Mesenchymal stem cell (in vitro differentiated cells and primary cell): ENCODE results near the gene ANKRD10.

Source experiments
- DNase-seq: peaks from one replicate; pipeline ENCODE4 v3.0.0-alpha.2; 2013
- H2AFZ ChIP-seq: one replicate; pipeline ENCODE4 v1.6.1; 2013; ENCODE audit warnings: low read depth, mild to moderate bottlenecking, control low read depth, inconsistent platforms, low read length, moderate library complexity
- H2AK5ac ChIP-seq: 2 replicates; pipeline ENCODE4 v1.6.1; 2013; ENCODE audit warnings: low read length, moderate library complexity, mild to moderate bottlenecking, inconsistent platforms; ENCODE audit not compliant: severe bottlenecking
- H2BK120ac ChIP-seq: one replicate; pipeline ENCODE4 v1.6.1; 2013; ENCODE audit warnings: low read depth, mild to moderate bottlenecking, inconsistent platforms, low read length, moderate library complexity
- H2BK12ac ChIP-seq, 2 experiments: one replicate each; pipeline ENCODE4 v1.6.1; 2013; ENCODE audit warnings: inconsistent platforms in 2 of 2, low read length in 2 of 2, mild to moderate bottlenecking in 2 of 2, moderate library complexity in 2 of 2, control low read depth in 1 of 2
- H2BK15ac ChIP-seq: one replicate; pipeline ENCODE4 v1.6.1; 2013; ENCODE audit warnings: mild to moderate bottlenecking, low read depth, inconsistent platforms; ENCODE audit not compliant: poor library complexity, severe bottlenecking
- H2BK5ac ChIP-seq: 2 replicates; pipeline ENCODE4 v1.6.1; 2013; ENCODE audit warnings: low read depth, mild to moderate bottlenecking, low read length, control low read depth, inconsistent platforms; ENCODE audit not compliant: poor library complexity, severe bottlenecking
- H3K14ac ChIP-seq, 2 experiments: one replicate each; pipeline ENCODE4 v1.6.1; 2013; ENCODE audit warnings: inconsistent platforms in 2 of 2, low read length in 2 of 2, control low read depth in 1 of 2, mild to moderate bottlenecking in 1 of 2, moderate library complexity in 1 of 2
- H3K18ac ChIP-seq, 2 experiments: one replicate each; pipeline ENCODE4 v1.6.1; 2013; ENCODE audit warnings: inconsistent platforms in 2 of 2, low read length in 2 of 2, control low read depth in 1 of 2, low read depth in 1 of 2, mild to moderate bottlenecking in 1 of 2
- H3K23ac ChIP-seq, 2 experiments: one replicate each; pipeline ENCODE4 v1.6.1; 2013; ENCODE audit warnings: inconsistent platforms in 2 of 2, low read length in 2 of 2, mild to moderate bottlenecking in 2 of 2, moderate library complexity in 2 of 2, control low read depth in 1 of 2
- H3K27ac ChIP-seq: 2 replicates; pipeline ENCODE4 v1.5.1; 2013; ENCODE audit warnings: mild to moderate bottlenecking, moderate library complexity, low read length, control low read depth, inconsistent platforms; ENCODE audit not compliant: poor library complexity, severe bottlenecking
- H3K27me3 ChIP-seq, 2 experiments: 2 replicates each; pipeline versions ENCODE4 v1.6.1 to v1.7.0; 2013; ENCODE audit warnings: low read length in 2 of 2, mild to moderate bottlenecking in 2 of 2, moderate library complexity in 2 of 2, control low read depth in 1 of 2, inconsistent platforms in 1 of 2; ENCODE audit not compliant: control insufficient read depth in 1 of 2, insufficient read depth in 1 of 2
- H3K36me3 ChIP-seq, 2 experiments: 2 replicates each; pipeline versions ENCODE4 v1.6.1 to v1.7.0; 2013; ENCODE audit warnings: low read length in 2 of 2, control low read depth in 1 of 2, inconsistent platforms in 1 of 2, low read depth in 1 of 2, mild to moderate bottlenecking in 1 of 2; ENCODE audit not compliant: insufficient read depth in 2 of 2, control insufficient read depth in 1 of 2
- H3K4ac ChIP-seq, 2 experiments: one replicate each; pipeline ENCODE4 v1.6.1; 2013; ENCODE audit warnings: inconsistent platforms in 2 of 2, low read length in 2 of 2, mild to moderate bottlenecking in 2 of 2, moderate library complexity in 2 of 2, control low read depth in 1 of 2, low read depth in 1 of 2
- H3K4me1 ChIP-seq: 2 replicates; pipeline ENCODE4 v1.6.1; 2013; ENCODE audit warnings: low read depth, low read length, control low read depth; ENCODE audit not compliant: control insufficient read depth, insufficient read depth
- H3K4me2 ChIP-seq: 2 replicates; pipeline ENCODE4 v1.6.1; 2013; ENCODE audit warnings: low read length, mild to moderate bottlenecking, inconsistent platforms; ENCODE audit not compliant: poor library complexity, severe bottlenecking
- H3K4me3 ChIP-seq, 2 experiments: 2 replicates each; pipeline versions ENCODE4 v1.5.1 to v1.7.0; 2013; ENCODE audit warnings: low read length in 2 of 2, mild to moderate bottlenecking in 2 of 2, control low read depth in 1 of 2, low read depth in 1 of 2; ENCODE audit not compliant: insufficient read depth in 1 of 2
- H3K79me1 ChIP-seq: replicated peaks from 2 replicates; pipeline ENCODE4 v1.6.1; 2013; ENCODE audit warnings: mild to moderate bottlenecking, control low read depth, low read length, inconsistent platforms; ENCODE audit not compliant: poor library complexity, severe bottlenecking
- H3K9ac ChIP-seq: 2 replicates; pipeline ENCODE4 v1.7.0; 2013; ENCODE audit warnings: mild to moderate bottlenecking, low read length, moderate library complexity
- H3K9me3 ChIP-seq: 2 replicates; pipeline ENCODE4 v1.7.0; 2013; ENCODE audit warnings: mild to moderate bottlenecking, low read length; ENCODE audit not compliant: control insufficient read depth
- H4K8ac ChIP-seq: one replicate; pipeline ENCODE4 v1.6.1; 2013; ENCODE audit warnings: inconsistent platforms, mild to moderate bottlenecking, low read length, moderate library complexity
- H4K91ac ChIP-seq: one replicate; pipeline ENCODE4 v1.6.1; 2013; ENCODE audit warnings: mild to moderate bottlenecking, low read length, inconsistent platforms
- WGBS: methylation state at CpG from one replicate; pipeline ENCODE4 v1.1.7; 2013; ENCODE audit warnings: mixed read lengths; 5-methylcytosine and 5-hydroxymethylcytosine counted together

Gene ANKRD10

GRCh38 chr13:110879482-110879881 is 35.4 kb downstream of the ANKRD10 start:
- no peak overlapping the region for H2AFZ ChIP-seq
- no peak overlapping the region for H3K23ac ChIP-seq
- H3K18ac ChIP-seq, result no peak overlapping the region
- H3K4me3 ChIP-seq, result peak overlapping the region in 1 of 2 experiments; percentile 21
- DNase-seq, result no peak
- H3K4me1 ChIP-seq, result peaks cover 4% of the 10 kb centered on the region
- 92% methylated on average over 15 of the region's 15 CpGs for WGBS
- no peak overlapping the region for H3K27ac ChIP-seq
- no peak overlapping the region for H2AK5ac ChIP-seq
- H3K27me3 ChIP-seq, result no peaks in the 10 kb centered on the region
- H3K14ac ChIP-seq, result no peak overlapping the region
- H3K9ac ChIP-seq, result no peak overlapping the region
- H4K91ac ChIP-seq, result peak overlapping the region; percentile 15
- no peak overlapping the region for H2BK12ac ChIP-seq
- peaks cover 6% of the 10 kb centered on the region for H3K79me1 ChIP-seq
- H3K36me3 ChIP-seq, result peaks cover 7 to 17% of the 10 kb centered on the region in 2 experiments
- no peaks in the 10 kb centered on the region for H3K9me3 ChIP-seq
- H3K4ac ChIP-seq, result no peak overlapping the region
- H2BK5ac ChIP-seq, result no peak overlapping the region
- H4K8ac ChIP-seq, result no peak overlapping the region
- H2BK15ac ChIP-seq, result no peak overlapping the region
- no peak overlapping the region for H2BK120ac ChIP-seq
- H3K4me2 ChIP-seq, result no peak overlapping the region

- no peak overlapping the region for H2BK15ac ChIP-seq
- H2BK12ac ChIP-seq, result no peak overlapping the region
- no peak overlapping the region for H3K27ac ChIP-seq
- H3K9ac ChIP-seq, result no peak overlapping the region
- peaks cover 7 to 17% of the 10 kb centered on the region in 2 experiments for H3K36me3 ChIP-seq
- peaks cover 6% of the 10 kb centered on the region for H3K79me1 ChIP-seq
- H3K4ac ChIP-seq, result no peak overlapping the region
- H2BK5ac ChIP-seq, result no peak overlapping the region
- H2AK5ac ChIP-seq, result no peak overlapping the region
- H3K9me3 ChIP-seq, result no peaks in the 10 kb centered on the region
- H4K8ac ChIP-seq, result no peak overlapping the region
- H3K27me3 ChIP-seq, result no peaks in the 10 kb centered on the region
- H3K23ac ChIP-seq, result no peak overlapping the region
- no peak overlapping the region for H4K91ac ChIP-seq
- no peak overlapping the region for H2BK120ac ChIP-seq
- DNase-seq, result no peak
- H3K18ac ChIP-seq, result no peak overlapping the region
- peaks cover 8% of the 10 kb centered on the region for H3K4me1 ChIP-seq
- no peak overlapping the region for H3K4me2 ChIP-seq
- H3K4me3 ChIP-seq, result no peak overlapping the region
- no peak overlapping the region for H3K14ac ChIP-seq
- no peak overlapping the region for H2AFZ ChIP-seq
- 93% methylated on average over 3 of the region's 4 CpGs for WGBS
These were observed 37.1 kb downstream of the ANKRD10 start for GRCh38 chr13:110877737-110878258.

DNA sequence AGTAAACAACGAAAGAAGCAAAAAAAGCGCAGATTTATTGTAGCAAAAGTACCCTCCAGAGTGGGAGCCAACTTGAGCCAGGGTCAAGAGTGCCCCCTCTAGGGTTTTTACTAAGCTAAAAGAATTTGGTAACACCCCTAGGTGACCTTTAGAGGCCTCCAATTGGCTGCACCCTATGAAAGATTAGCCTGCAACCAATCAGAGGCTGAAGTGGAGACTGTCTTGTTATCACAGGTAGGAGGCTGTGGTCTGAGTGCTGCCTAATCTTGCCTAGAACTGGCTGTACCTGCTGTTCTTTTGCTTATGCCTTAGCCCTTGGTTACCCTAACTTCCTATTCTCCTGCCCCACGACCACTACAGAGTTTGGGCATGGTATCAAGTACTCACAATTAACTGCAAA is 38.3 kb downstream of the ANKRD10 start:
- H3K9ac ChIP-seq, result no peak overlapping the region
- peaks cover 6% of the 10 kb centered on the region for H3K79me1 ChIP-seq
- WGBS, result 94% methylated on average over 3 of the region's 3 CpGs
- no peak overlapping the region for H2BK5ac ChIP-seq
- H4K8ac ChIP-seq, result no peak overlapping the region
- H3K4me1 ChIP-seq, result peaks cover 13% of the 10 kb centered on the region
- no peak overlapping the region for H3K4me3 ChIP-seq
- no peak overlapping the region for H2AK5ac ChIP-seq
- H2BK15ac ChIP-seq, result no peak overlapping the region
- no peak overlapping the region for H2BK120ac ChIP-seq
- no peak overlapping the region for H3K23ac ChIP-seq
- no peak overlapping the region for H3K18ac ChIP-seq
- H3K4ac ChIP-seq, result no peak overlapping the region
- H3K27ac ChIP-seq, result no peak overlapping the region
- no peak overlapping the region for H4K91ac ChIP-seq
- H3K36me3 ChIP-seq, result peaks cover 7 to 17% of the 10 kb centered on the region in 2 experiments
- no peak overlapping the region for H3K14ac ChIP-seq
- DNase-seq, result no peak
- H3K4me2 ChIP-seq, result no peak overlapping the region
- no peak overlapping the region for H2AFZ ChIP-seq
- H2BK12ac ChIP-seq, result no peak overlapping the region
- no peaks in the 10 kb centered on the region for H3K27me3 ChIP-seq
- H3K9me3 ChIP-seq, result no peaks in the 10 kb centered on the region

DNA sequence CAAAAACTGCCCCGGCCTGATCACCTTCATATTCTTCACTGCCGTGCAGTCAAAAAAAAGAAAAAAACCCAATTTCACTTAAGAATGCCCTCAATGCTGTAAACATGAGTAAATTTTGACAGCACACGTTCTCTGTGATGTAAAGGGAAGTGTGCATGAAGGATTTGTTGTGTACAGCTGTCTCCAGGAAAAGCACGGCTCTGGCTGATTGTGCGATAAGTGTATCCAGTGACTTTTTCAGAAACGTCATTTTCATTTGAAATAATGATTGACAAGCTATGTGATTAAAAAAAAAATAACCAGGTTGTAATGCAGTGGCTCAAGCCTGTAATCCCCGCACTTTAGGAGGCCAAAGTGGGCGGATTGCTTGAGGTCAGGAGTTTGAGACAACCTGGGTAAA is 39.6 kb downstream of the ANKRD10 start:
- peak overlapping the region; percentile 71 for H3K9ac ChIP-seq
- H3K36me3 ChIP-seq, result peaks cover 5 to 10% of the 10 kb centered on the region in 2 experiments
- no peak overlapping the region for H3K23ac ChIP-seq
- no peak overlapping the region for H4K91ac ChIP-seq
- no peak overlapping the region for H2AFZ ChIP-seq
- no peak overlapping the region for H2AK5ac ChIP-seq
- H3K14ac ChIP-seq, result no peak overlapping the region
- H3K4me2 ChIP-seq, result no peak overlapping the region
- H2BK15ac ChIP-seq, result peak overlapping the region; percentile 63
- H3K4me3 ChIP-seq, result peak overlapping the region in 1 of 2 experiments; percentile 62
- no peak overlapping the region for H2BK5ac ChIP-seq
- H3K79me1 ChIP-seq, result peaks cover 6% of the 10 kb centered on the region
- no peak overlapping the region for H3K4ac ChIP-seq
- no peaks in the 10 kb centered on the region for H3K27me3 ChIP-seq
- no peak overlapping the region for H3K27ac ChIP-seq
- H2BK12ac ChIP-seq, result no peak overlapping the region
- 94% methylated on average over 8 of the region's 8 CpGs for WGBS
- H3K18ac ChIP-seq, result no peak overlapping the region
- H3K4me1 ChIP-seq, result peaks cover 19% of the 10 kb centered on the region
- H3K9me3 ChIP-seq, result no peaks in the 10 kb centered on the region
- peak overlapping the region; percentile 71 for H4K8ac ChIP-seq
- H2BK120ac ChIP-seq, result no peak overlapping the region
- DNase-seq, result no peak
